Effector memory CD8-positive, alpha-beta T cell (primary cell): ENCODE results near the gene OR51V1.

Experiments
- ATAC-seq: fragments of 150-1000 bp; cut with Tn5 transposase; replicated peaks from 2 replicates; pipeline ENCODE4 v1.10.0; 2021; ENCODE audit warnings: mild to moderate bottlenecking, moderate library complexity
- DNase-seq, 3 experiments: peaks; one replicate each; pipeline ENCODE4 v3.0.0; 2021
- H3K27ac Mint-ChIP-seq, 2 donors: one replicate each; pipeline ENCODE4 v1.8.0; 2022; ENCODE audit warnings: mild to moderate bottlenecking in 2 of 2, mixed read lengths in 2 of 2, moderate library complexity in 2 of 2
- H3K27me3 Mint-ChIP-seq, 2 donors: one replicate each; pipeline ENCODE4 v1.8.0; 2022; ENCODE audit warnings: mixed read lengths in 2 of 2
- H3K36me3 Mint-ChIP-seq: one replicate; pipeline ENCODE4 v1.8.0; 2022; ENCODE audit warnings: mild to moderate bottlenecking, moderate library complexity, mixed read lengths; ENCODE audit not compliant: insufficient read depth
- H3K4me1 Mint-ChIP-seq, 2 donors: one replicate each; pipeline ENCODE4 v1.8.0; 2022; ENCODE audit warnings: low read depth in 2 of 2, mixed read lengths in 2 of 2
- H3K4me3 Mint-ChIP-seq, 2 donors: one replicate each; pipeline ENCODE4 v1.8.0; 2022; ENCODE audit warnings: mild to moderate bottlenecking in 2 of 2, mixed read lengths in 2 of 2, moderate library complexity in 2 of 2
- H3K9me3 Mint-ChIP-seq, 2 donors: one replicate each; pipeline ENCODE4 v1.8.0; 2022; ENCODE audit warnings: mixed read lengths in 2 of 2

The OR51V1 gene

GRCh38 chr11:5239046-5239445, 38.6 kb upstream of the OR51V1 start:
- no peak overlapping the region for H3K27ac Mint-ChIP-seq
- no peaks in the 10 kb centered on the region for H3K9me3 Mint-ChIP-seq
- no peak overlapping the region for H3K4me3 Mint-ChIP-seq
- no peaks in the 10 kb centered on the region for H3K36me3 Mint-ChIP-seq
- H3K27me3 Mint-ChIP-seq: peaks cover 0 to 8% of the 10 kb centered on the region in 2 donors
- DNase-seq: no peak
- no peak for ATAC-seq
- H3K4me1 Mint-ChIP-seq: no peaks in the 10 kb centered on the region

GRCh38 chr11:5238486-5238885, 38.0 kb upstream of the OR51V1 start:
- DNase-seq (no peak), ATAC-seq (no peak)
- Mint-ChIP-seq H3K9me3 (no peaks in the 10 kb centered on the region), H3K36me3 (no peaks in the 10 kb centered on the region), H3K4me3 (no peak overlapping the region), H3K27ac (no peak overlapping the region), H3K4me1 (no peaks in the 10 kb centered on the region), H3K27me3 (peaks cover 0 to 8% of the 10 kb centered on the region in 2 donors)

GRCh38 chr11:5237420-5237819, 36.9 kb upstream of the OR51V1 start:
- Mint-ChIP-seq H3K36me3 (no peaks in the 10 kb centered on the region), H3K27me3 (peaks cover 0 to 8% of the 10 kb centered on the region in 2 donors), H3K4me1 (no peaks in the 10 kb centered on the region), H3K27ac (no peak overlapping the region), H3K4me3 (no peak overlapping the region), H3K9me3 (no peaks in the 10 kb centered on the region)
- no peak for ATAC-seq
- no peak for DNase-seq

GRCh38 chr11:5235364-5236095, 35.0 kb upstream of the OR51V1 start:
- DNase-seq: no peak
- ATAC-seq: no peak
- Mint-ChIP-seq H3K36me3 (no peaks in the 10 kb centered on the region), H3K27me3 (peaks cover 0 to 8% of the 10 kb centered on the region in 2 donors), H3K27ac (no peak overlapping the region), H3K4me1 (no peaks in the 10 kb centered on the region), H3K4me3 (no peak overlapping the region), H3K9me3 (no peaks in the 10 kb centered on the region)

- ATAC-seq (no peak), DNase-seq (no peak)
- Mint-ChIP-seq H3K4me3 (no peak within 1 kb of the TSS), H3K36me3 (no peaks in the 10 kb centered on the region), H3K27me3 (peaks cover 0 to 8% of the 10 kb centered on the region in 2 donors), H3K27ac (no peak within 1 kb of the TSS), H3K4me1 (no peaks in the 10 kb centered on the region), H3K9me3 (no peaks in the 10 kb centered on the region)
Measured at GRCh38 chr11:5234381-5234834, 33.9 kb upstream of the OR51V1 start, which contains the start of gene HBD. HBD (minus strand) TSS chr11:5234483; CDS start chr11:5234433, 50 bp downstream.

- DNase-seq (no peak), ATAC-seq (no peak)
- Mint-ChIP-seq H3K27me3 (peaks cover 0 to 8% of the 10 kb centered on the region in 2 donors), H3K9me3 (no peaks in the 10 kb centered on the region), H3K4me3 (no peak overlapping the region), H3K27ac (no peak overlapping the region), H3K4me1 (no peaks in the 10 kb centered on the region), H3K36me3 (no peaks in the 10 kb centered on the region)
Measured at GRCh38 chr11:5233307-5233706, 32.8 kb upstream of the OR51V1 start.

GRCh38 chr11:5232821-5233220, 32.3 kb upstream of the OR51V1 start:
- H3K27me3 Mint-ChIP-seq: peaks cover 0 to 8% of the 10 kb centered on the region in 2 donors
- no peak for ATAC-seq
- no peak overlapping the region for H3K27ac Mint-ChIP-seq
- no peaks in the 10 kb centered on the region for H3K4me1 Mint-ChIP-seq
- no peak overlapping the region for H3K4me3 Mint-ChIP-seq
- no peaks in the 10 kb centered on the region for H3K36me3 Mint-ChIP-seq
- no peak for DNase-seq
- H3K9me3 Mint-ChIP-seq: no peaks in the 10 kb centered on the region

GRCh38 chr11:5232176-5232575, 31.7 kb upstream of the OR51V1 start:
- no peak for DNase-seq
- H3K4me1 Mint-ChIP-seq: no peaks in the 10 kb centered on the region
- H3K36me3 Mint-ChIP-seq: no peaks in the 10 kb centered on the region
- ATAC-seq: no peak
- H3K4me3 Mint-ChIP-seq: no peak overlapping the region
- no peaks in the 10 kb centered on the region for H3K9me3 Mint-ChIP-seq
- H3K27ac Mint-ChIP-seq: no peak overlapping the region
- H3K27me3 Mint-ChIP-seq: peaks cover 0 to 8% of the 10 kb centered on the region in 2 donors

- Mint-ChIP-seq H3K27ac (no peak overlapping the region), H3K9me3 (no peaks in the 10 kb centered on the region), H3K4me1 (no peaks in the 10 kb centered on the region), H3K27me3 (peaks cover 0 to 8% of the 10 kb centered on the region in 2 donors), H3K4me3 (no peak overlapping the region), H3K36me3 (no peaks in the 10 kb centered on the region)
- DNase-seq: no peak
- ATAC-seq: no peak
Measured at GRCh38 chr11:5231111-5231510, 30.6 kb upstream of the OR51V1 start.

GRCh38 chr11:5230266-5230665, 29.8 kb upstream of the OR51V1 start:
- DNase-seq (no peak), ATAC-seq (no peak)
- Mint-ChIP-seq H3K4me1 (no peaks in the 10 kb centered on the region), H3K27ac (no peak overlapping the region), H3K27me3 (peaks cover 0 to 3% of the 10 kb centered on the region in 2 donors), H3K9me3 (no peaks in the 10 kb centered on the region), H3K36me3 (no peaks in the 10 kb centered on the region), H3K4me3 (no peak overlapping the region)

GRCh38 chr11:5229796-5230195, 29.3 kb upstream of the OR51V1 start:
- H3K27ac Mint-ChIP-seq: no peak overlapping the region
- ATAC-seq: no peak

GRCh38 chr11:5229356-5229755, 28.9 kb upstream of the OR51V1 start:
- H3K4me3 Mint-ChIP-seq: no peak overlapping the region
- ATAC-seq (no peak), DNase-seq (no peak)
- no peak overlapping the region for H3K27ac Mint-ChIP-seq
- no peaks in the 10 kb centered on the region for H3K9me3 Mint-ChIP-seq
- no peaks in the 10 kb centered on the region for H3K36me3 Mint-ChIP-seq
- no peaks in the 10 kb centered on the region for H3K4me1 Mint-ChIP-seq
- H3K27me3 Mint-ChIP-seq: no peaks in the 10 kb centered on the region

More at GRCh38 chr11:5229796-5230195, 29.3 kb upstream of the OR51V1 start:
- Mint-ChIP-seq H3K27me3 (no peaks in the 10 kb centered on the region), H3K9me3 (no peaks in the 10 kb centered on the region), H3K4me1 (no peaks in the 10 kb centered on the region), H3K4me3 (no peak overlapping the region), H3K36me3 (no peaks in the 10 kb centered on the region)
- no peak for DNase-seq

GRCh38 chr11:5228124-5228523, 27.6 kb upstream of the OR51V1 start:
- no peak overlapping the region for H3K27ac Mint-ChIP-seq
- no peaks in the 10 kb centered on the region for H3K27me3 Mint-ChIP-seq
- ATAC-seq: no peak
- no peak overlapping the region for H3K4me3 Mint-ChIP-seq
- no peaks in the 10 kb centered on the region for H3K4me1 Mint-ChIP-seq
- no peaks in the 10 kb centered on the region for H3K36me3 Mint-ChIP-seq
- no peaks in the 10 kb centered on the region for H3K9me3 Mint-ChIP-seq
- no peak for DNase-seq

GRCh38 chr11:5227681-5228080, 27.2 kb upstream of the OR51V1 start:
- Mint-ChIP-seq H3K27me3 (no peaks in the 10 kb centered on the region), H3K36me3 (no peaks in the 10 kb centered on the region), H3K9me3 (no peaks in the 10 kb centered on the region), H3K4me3 (no peak overlapping the region), H3K4me1 (no peaks in the 10 kb centered on the region), H3K27ac (no peak overlapping the region)
- ATAC-seq (no peak), DNase-seq (no peak)
